Adrenal gland (tissue), 5 donors: Measurements from ENCODE around the gene CCDC54.

Experiments used
- POLR2A ChIP-seq, 2 donors: fragments of 450-650 bp; IDR thresholded peaks; one replicate each; pipeline ENCODE4 v1.6.1; 2017; ENCODE audit warnings: antibody characterized with exemption in 2 of 2, mild to moderate bottlenecking in 2 of 2, moderate library complexity in 1 of 2
- TF ChIP-seq, protein P1 (sequence below), 6 experiments: fragments of 450-650 bp in 4 of 6; fragments of 200-600 bp in 2 of 6; sonication (generic) in 1 of 6; IDR thresholded peaks; 1 replicate in 5 of 6; 2 replicates in 1 of 6; pipeline versions ENCODE4 v1.5.1 to v1.8.0; 2016 to 2021; ENCODE audit warnings: antibody characterized with exemption in 6 of 6, mild to moderate bottlenecking in 2 of 6, moderate library complexity in 1 of 6
- donor health status: DM: no; HTN: no; CAD: no.

GRCh38 chr3:107372506-107372905, 4.7 kb upstream of the CCDC54 start:
- TF ChIP-seq, protein P1, sequence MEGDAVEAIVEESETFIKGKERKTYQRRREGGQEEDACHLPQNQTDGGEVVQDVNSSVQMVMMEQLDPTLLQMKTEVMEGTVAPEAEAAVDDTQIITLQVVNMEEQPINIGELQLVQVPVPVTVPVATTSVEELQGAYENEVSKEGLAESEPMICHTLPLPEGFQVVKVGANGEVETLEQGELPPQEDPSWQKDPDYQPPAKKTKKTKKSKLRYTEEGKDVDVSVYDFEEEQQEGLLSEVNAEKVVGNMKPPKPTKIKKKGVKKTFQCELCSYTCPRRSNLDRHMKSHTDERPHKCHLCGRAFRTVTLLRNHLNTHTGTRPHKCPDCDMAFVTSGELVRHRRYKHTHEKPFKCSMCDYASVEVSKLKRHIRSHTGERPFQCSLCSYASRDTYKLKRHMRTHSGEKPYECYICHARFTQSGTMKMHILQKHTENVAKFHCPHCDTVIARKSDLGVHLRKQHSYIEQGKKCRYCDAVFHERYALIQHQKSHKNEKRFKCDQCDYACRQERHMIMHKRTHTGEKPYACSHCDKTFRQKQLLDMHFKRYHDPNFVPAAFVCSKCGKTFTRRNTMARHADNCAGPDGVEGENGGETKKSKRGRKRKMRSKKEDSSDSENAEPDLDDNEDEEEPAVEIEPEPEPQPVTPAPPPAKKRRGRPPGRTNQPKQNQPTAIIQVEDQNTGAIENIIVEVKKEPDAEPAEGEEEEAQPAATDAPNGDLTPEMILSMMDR (IDR thresholded peaks at IDR 0.05) = no peak
- TF ChIP-seq POLR2A (IDR thresholded peaks at IDR 0.05) = no peak
